Stimulated activated CD4-positive, alpha-beta T cell treated with anti-CD3 and anti-CD28 coated beads, Interleukin-12 subunit alpha, Interleukin-12 subunit beta, amount 100 ng/mL, for 4 hours (primary cell): ENCODE data around the gene PRDX5.

Source experiments
- DNase-seq: peaks from one replicate; pipeline ENCODE4 v3.0.0-alpha.2; 2020

The PRDX5 gene

DNA sequence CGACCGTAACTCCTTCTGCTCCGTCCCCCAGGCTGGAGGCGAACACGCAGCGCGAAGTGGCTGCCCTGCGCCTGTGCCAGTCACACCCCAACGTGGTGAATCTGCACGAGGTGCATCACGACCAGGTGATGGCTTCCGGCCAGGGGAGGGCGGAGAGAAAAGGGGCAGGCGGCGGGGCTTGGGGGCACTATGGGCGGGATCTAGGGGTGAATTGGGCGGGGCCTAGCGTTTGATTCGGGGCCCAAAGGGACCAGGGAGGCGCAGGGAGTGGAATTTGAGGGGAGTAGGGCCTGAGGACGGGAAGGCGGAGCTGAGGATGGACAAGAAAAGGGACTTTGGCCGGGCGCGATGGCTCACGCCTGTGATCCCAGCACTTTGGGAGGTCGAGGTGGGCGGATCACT, 50.8 kb downstream of the PRDX5 start:
- DNase-seq = no peak

GRCh38 chr11:64369440-64370421, 51.8 kb downstream of the PRDX5 start:
- DNase-seq = no peak

GRCh38 chr11:64371201-64371600, 53.3 kb downstream of the PRDX5 start:
- no peak for DNase-seq
